HepG2 (cell line): ENCODE results near the gene ZNF880. TPM values are rescaled to one million over a fixed set of nuclear protein-coding genes. Genes with fewer than 3 reads are reported as not detected.

Experiments used
- ARID3A ChIP-seq: IDR thresholded peaks from 2 replicates; pipeline ENCODE4 v1.6.1; 2012; ENCODE audit warnings: low read depth, low read length, improper control_type of control experiment
- GATAD2A ChIP-seq: IDR thresholded peaks from 2 replicates; pipeline ENCODE4 v1.6.1; 2016
- HNF1A ChIP-seq, 2 experiments: sonication (generic) in 1 of 2; formaldehyde crosslinking in 1 of 2; IDR thresholded peaks; 2 replicates each; pipeline versions ENCODE4 v1.4.0 to v1.6.1; 2016 to 2020; ENCODE audit warnings: borderline replicate concordance in 1 of 2, low read depth in 1 of 2, mild to moderate bottlenecking in 1 of 2, missing genetic modification reagents in 1 of 2
- HOXA3 ChIP-seq: sonication (generic); formaldehyde crosslinking; IDR thresholded peaks from 2 replicates; pipeline ENCODE4 v1.5.0; 2020; ENCODE audit warnings: missing genetic modification reagents
- KDM5A ChIP-seq: fragments of 200-600 bp; sonication (generic); IDR thresholded peaks from 2 replicates; pipeline ENCODE4 v1.7.0; 2018; ENCODE audit warnings: antibody characterized with exemption, mild to moderate bottlenecking, low read length, borderline replicate concordance
- MXI1 ChIP-seq: IDR thresholded peaks from 3 replicates; pipeline ENCODE4 v1.6.1; 2012; ENCODE audit warnings: low read depth, low read length, inconsistent platforms, borderline replicate concordance
- POLR2AphosphoS5 ChIP-seq: IDR thresholded peaks from 2 replicates; pipeline ENCODE4 v1.6.1; 2012; ENCODE audit warnings: low read depth, low read length
- PRDM15 ChIP-seq: sonication (generic); formaldehyde crosslinking; IDR thresholded peaks from 2 replicates; pipeline ENCODE4 v1.4.0; 2020; ENCODE audit warnings: missing genetic modification reagents
- TBX2 ChIP-seq: sonication (generic); formaldehyde crosslinking; IDR thresholded peaks from 2 replicates; pipeline ENCODE4 v1.5.0; 2020; ENCODE audit warnings: missing genetic modification reagents, mild to moderate bottlenecking, borderline replicate concordance
- ZBTB39 ChIP-seq: sonication (generic); formaldehyde crosslinking; IDR thresholded peaks from 2 replicates; pipeline ENCODE4 v1.5.0; 2020; ENCODE audit warnings: missing genetic modification reagents
- ZNF33B ChIP-seq: sonication (generic); formaldehyde crosslinking; IDR thresholded peaks from 2 replicates; pipeline ENCODE4 v1.5.1; 2020; ENCODE audit warnings: mild to moderate bottlenecking, missing genetic modification reagents
- polyA plus RNA-seq, 8 experiments: library from polyadenylated mRNA; depleted of rRNA in 3 of 8; stranded (reverse) in 7 of 8; unstranded in 1 of 8; fragments of >200 nt; fragmentation: Illumina TruSeq in 4 of 8; extraction: Trizol in 4 of 8; gene quantifications; 2 replicates each; pipeline versions ENCODE4 v1.2.1 to v1.2.3, GENCODE V29; 2011 to 2016; ENCODE audit warnings: low read depth in 4 of 8, missing spikeins in 1 of 8, mixed read lengths in 1 of 8; ENCODE audit not compliant: insufficient read depth in 1 of 8
- total RNA-seq, 5 experiments: library from RNA; depleted of rRNA; stranded (reverse); fragments of >200 nt; fragmentation: Illumina TruSeq; extraction: Trizol; gene quantifications; 2 replicates each; pipeline ENCODE4 v1.2.3, GENCODE V29; 2016; ENCODE audit warnings: low read depth in 1 of 5

ZNF880 gene
- total and polyA plus RNA-seq, 2 of the 13 experiments (the other 11 are each of a cell fraction or from before 2014, with no cell fraction given): 0.03 to 0.18 TPM

GRCh38 chr19:52397310-52398080 is 27.8 kb downstream of the ZNF880 start, which contains the start of gene ZNF528 (continued):
- TF ChIP-seq ZNF33B: 0 out of 2 replicates have a peak, but pooled peaks have one; percentile 38
- TF ChIP-seq ZBTB39: no peak
- peak; percentile 53 for TF ChIP-seq POLR2AphosphoS5
- 0 out of 3 replicates have a peak, but pooled peaks have one; percentile 12 for TF ChIP-seq MXI1
- peak; percentile 84 for TF ChIP-seq PRDM15 (CRISPR knock-in tag)
- TF ChIP-seq ARID3A: no peak
- TF ChIP-seq TBX2 (CRISPR knock-in tag): peak; percentile 48; the same call in 1 of the 2 replicates
- TF ChIP-seq HNF1A (IDR thresholded peaks at IDR 0.05; ENCODE audit: low read depth): no peak
- TF ChIP-seq HNF1A (CRISPR knock-in tag; IDR thresholded peaks at IDR 0.05; ENCODE audit: borderline replicate concordance): peak; percentile 37; the same call in 1 of the 2 replicates
- TF ChIP-seq HOXA3 (CRISPR knock-in tag): peak; percentile 18; the same call in 1 of the 2 replicates
- 0 out of 2 replicates have a peak, but pooled peaks have one; percentile 34 for TF ChIP-seq KDM5A
- TF ChIP-seq GATAD2A (CRISPR knock-in tag): 0 out of 2 replicates have a peak, but pooled peaks have one; percentile 29
